ENCODE results near the gene H2BK1.
A peak's percentile ranks its signal among the peaks of the same experiment; 100 is the strongest.

The H2BK1 gene

GRCh38 chr7:151251689-151252560, 41.6 kb upstream of the H2BK1 start:
- H3K9me3 ChIP-seq (replicated peaks in 1 of 11): no peaks in the 10 kb centered on the region
- no peak for TF ChIP-seq Cebpa-rat (IDR thresholded peaks at IDR 0.05)
- H3K4me2 ChIP-seq: peak overlapping the region; percentile 88 to 99 (median 94)
- peak overlapping the region in 2 of 11 experiments; percentile 11 to 32; a peak in 1 of 22 replicates for H3K27ac ChIP-seq
- H3K27me3 ChIP-seq: peaks cover 90 to 100% (median 100%) of the 10 kb centered on the region in 11 experiments
- peak overlapping the region; percentile 60 to 73 (median 66) for H3K4me3 ChIP-seq
- peak overlapping the region; percentile 31 to 72 (median 65); a peak in 21 of 22 replicates for H3K9ac ChIP-seq
- H4K20me1 ChIP-seq: peaks cover 0 to 74% (median 41%) of the 10 kb centered on the region in 11 experiments; a peak in 18 of 22 replicates
- H3K36me3 ChIP-seq: no peaks in the 10 kb centered on the region
- peaks cover 30 to 49% (median 42%) of the 10 kb centered on the region in 10 experiments for H3K4me1 ChIP-seq

GRCh38 chr7:151251328-151251688, 41.0 kb upstream of the H2BK1 start:
- H3K36me3 ChIP-seq: no peaks in the 10 kb centered on the region
- H3K4me3 ChIP-seq: peak overlapping the region; percentile 60 to 73 (median 66)
- H3K27ac ChIP-seq: 0 out of 22 replicates have a peak overlapping the region, but pooled peaks of 1 of the 11 experiments have one; percentile 32
- H3K9me3 ChIP-seq (replicated peaks in 1 of 11): no peaks in the 10 kb centered on the region
- peaks cover 0 to 81% (median 47%) of the 10 kb centered on the region in 11 experiments; a peak in 18 of 22 replicates for H4K20me1 ChIP-seq
- H3K4me2 ChIP-seq: peak overlapping the region; percentile 88 to 99 (median 94)
- no peak for TF ChIP-seq Cebpa-rat (IDR thresholded peaks at IDR 0.05)
- H3K9ac ChIP-seq: peak overlapping the region in 10 of 11 experiments; percentile 51 to 72 (median 65); a peak in 17 of 22 replicates
- peaks cover 30 to 51% (median 44%) of the 10 kb centered on the region in 10 experiments for H3K4me1 ChIP-seq
- H3K27me3 ChIP-seq: peaks cover 90 to 100% (median 100%) of the 10 kb centered on the region in 11 experiments

- Histone ChIP-seq H3K36me3 (no peaks in the 10 kb centered on the region), H3K4me3 (peak overlapping the region in 1 of 10 experiments; percentile 66; a peak in 3 of 20 replicates), H3K4me1 (peaks cover 30 to 57% (median 47%) of the 10 kb centered on the region in 10 experiments), H3K4me2 (peak overlapping the region in 8 of 11 experiments; percentile 88 to 100 (median 98); a peak in 10 of 22 replicates), H3K27me3 (peaks cover 94 to 100% (median 100%) of the 10 kb centered on the region in 11 experiments), H4K20me1 (peaks cover 0 to 88% (median 54%) of the 10 kb centered on the region in 11 experiments; a peak in 18 of 22 replicates), H3K9ac (no peak overlapping the region), H3K9me3 (replicated peaks in 1 of 11) (no peaks in the 10 kb centered on the region), H3K27ac (no peak overlapping the region)
- no peak for TF ChIP-seq Cebpa-rat (IDR thresholded peaks at IDR 0.05)
These were observed 40.2 kb upstream of the H2BK1 start for GRCh38 chr7:151250181-151251132.

GRCh38 chr7:151249732-151250072, 39.4 kb upstream of the H2BK1 start:
- no peaks in the 10 kb centered on the region for H3K9me3 ChIP-seq (replicated peaks in 1 of 11)
- H3K4me3 ChIP-seq: peak overlapping the region in 4 of 10 experiments; percentile 59 to 72 (median 62); a peak in 6 of 20 replicates
- no peak for TF ChIP-seq Cebpa-rat (IDR thresholded peaks at IDR 0.05)
- peaks cover 37 to 64% (median 54%) of the 10 kb centered on the region in 10 experiments for H3K4me1 ChIP-seq
- peaks cover 94 to 100% (median 100%) of the 10 kb centered on the region in 11 experiments for H3K27me3 ChIP-seq
- peak overlapping the region; percentile 93 to 100 (median 99); a peak in 21 of 22 replicates for H3K4me2 ChIP-seq
- peak overlapping the region in 2 of 11 experiments; percentile 70; a peak in 2 of 22 replicates for H3K9ac ChIP-seq
- no peak overlapping the region; a peak in 1 of 22 replicates for H3K27ac ChIP-seq
- H3K36me3 ChIP-seq: no peaks in the 10 kb centered on the region
- peaks cover 5 to 89% (median 60%) of the 10 kb centered on the region in 11 experiments; a peak in 17 of 22 replicates for H4K20me1 ChIP-seq

- Histone ChIP-seq H3K27me3 (peaks cover 94 to 100% (median 100%) of the 10 kb centered on the region in 11 experiments), H4K20me1 (peaks cover 8 to 89% (median 62%) of the 10 kb centered on the region in 11 experiments; a peak in 18 of 22 replicates), H3K4me1 (peaks cover 39 to 67% (median 58%) of the 10 kb centered on the region in 10 experiments), H3K9ac (peak overlapping the region; percentile 51 to 75 (median 68); a peak in 21 of 22 replicates), H3K4me3 (peak overlapping the region; percentile 55 to 72 (median 61)), H3K36me3 (no peaks in the 10 kb centered on the region), H3K27ac (peak overlapping the region in 4 of 11 experiments; percentile 50 to 71 (median 57); a peak in 9 of 22 replicates), H3K4me2 (peak overlapping the region; percentile 93 to 100 (median 99)), H3K9me3 (replicated peaks in 1 of 11) (no peaks in the 10 kb centered on the region)
- no peak for TF ChIP-seq Cebpa-rat (IDR thresholded peaks at IDR 0.05)
These were observed 38.9 kb upstream of the H2BK1 start for GRCh38 chr7:151249034-151249731.

- no peaks in the 10 kb centered on the region for H3K36me3 ChIP-seq
- no peak for TF ChIP-seq Cebpa-rat (IDR thresholded peaks at IDR 0.05)
- peak within 1 kb of the TSS in 5 of 11 experiments; percentile 14 to 71 (median 54); a peak in 10 of 22 replicates for H3K27ac ChIP-seq
- H3K4me2 ChIP-seq: peak within 1 kb of the TSS; percentile 93 to 100 (median 99)
- H3K9ac ChIP-seq: peak within 1 kb of the TSS; percentile 51 to 75 (median 68)
- peaks cover 94 to 100% (median 99%) of the 10 kb centered on the region in 11 experiments for H3K27me3 ChIP-seq
- peaks cover 8 to 88% (median 67%) of the 10 kb centered on the region in 11 experiments; a peak in 19 of 22 replicates for H4K20me1 ChIP-seq
- H3K4me1 ChIP-seq: peaks cover 46 to 74% (median 65%) of the 10 kb centered on the region in 10 experiments
- peak within 1 kb of the TSS; percentile 55 to 72 (median 61) for H3K4me3 ChIP-seq
- no peaks in the 10 kb centered on the region for H3K9me3 ChIP-seq (replicated peaks in 1 of 11)
These were observed 38.2 kb upstream of the H2BK1 start, which contains the start of gene SMARCD3 for GRCh38 chr7:151248346-151249033. Gene SMARCD3 (minus strand): TSS chr7:151248694. CDS start chr7:151248562, 132 bp downstream.
